NCI-H1048 (cell line): ENCODE results near the gene NIPBL.
"Not testable (repeated sequence)": the region's sequence is repeated elsewhere in the genome, so short reads cannot be mapped to it uniquely, and the experiment has no call there.

Experiments used
- DNase-seq: peaks from one replicate; lab custom pipeline; 2025; lab: John Stamatoyannopoulos, UW

NIPBL gene

GRCh38 chr5:37028910-37029309 is 152.3 kb downstream of the NIPBL start:
- DNase-seq: no peak

- DNase-seq: no peak
Observed at GRCh38 chr5:37029436-37029835, 152.9 kb downstream of the NIPBL start.

- no peak for DNase-seq
Observed at GRCh38 chr5:37034955-37035354, 158.4 kb downstream of the NIPBL start.

GRCh38 chr5:37037840-37038239 is 161.3 kb downstream of the NIPBL start:
- DNase-seq: no peak

GRCh38 chr5:37039824-37040223 is 163.3 kb downstream of the NIPBL start:
- no peak for DNase-seq

GRCh38 chr5:37043693-37044092 is 167.1 kb downstream of the NIPBL start:
- no peak for DNase-seq

GRCh38 chr5:37044120-37044519 is 167.6 kb downstream of the NIPBL start:
- no peak for DNase-seq

- no peak for DNase-seq
Observed at GRCh38 chr5:37045703-37046102, 169.1 kb downstream of the NIPBL start.

GRCh38 chr5:37047947-37048346 is 171.4 kb downstream of the NIPBL start:
- no peak for DNase-seq

GRCh38 chr5:37054391-37054790 is 177.8 kb downstream of the NIPBL start:
- DNase-seq: no peak

GRCh38 chr5:37055383-37055990 is 178.9 kb downstream of the NIPBL start:
- DNase-seq: no peak

- DNase-seq: no peak
Observed at GRCh38 chr5:37056762-37057161, 180.2 kb downstream of the NIPBL start.

- DNase-seq: no peak
Observed at GRCh38 chr5:37060030-37060429, 183.5 kb downstream of the NIPBL start.

GRCh38 chr5:37063739-37064138 is 187.2 kb downstream of the NIPBL start:
- DNase-seq: no peak

GRCh38 chr5:37064442-37064841 is 187.9 kb downstream of the NIPBL start:
- no peak for DNase-seq

GRCh38 chr5:37071487-37071886 is 194.9 kb downstream of the NIPBL start:
- DNase-seq: no peak

- no peak for DNase-seq
Observed at GRCh38 chr5:37071901-37072581, 195.5 kb downstream of the NIPBL start.

GRCh38 chr5:37075399-37075950 is 198.9 kb downstream of the NIPBL start:
- DNase-seq: no peak

GRCh38 chr5:37077146-37077545 is 200.6 kb downstream of the NIPBL start:
- no peak for DNase-seq

GRCh38 chr5:37080697-37081096 is 204.1 kb downstream of the NIPBL start:
- no peak for DNase-seq

GRCh38 chr5:37082977-37083376 is 206.4 kb downstream of the NIPBL start:
- not testable (repeated sequence) for DNase-seq

GRCh38 chr5:37086026-37086425 is 209.5 kb downstream of the NIPBL start:
- not testable (repeated sequence) for DNase-seq

- no peak for DNase-seq
Observed at GRCh38 chr5:37086466-37087173, 210.1 kb downstream of the NIPBL start.
